ENCODE results near the gene TMPRSS11F. TPM values are rescaled to one million over a fixed set of nuclear protein-coding genes. Genes with fewer than 3 reads are reported as not detected.

Gene TMPRSS11F
- total and polyA plus RNA-seq, 9 donors, result not detected

GRCh38 chr4:68167706-68168105 lies 38.0 kb upstream of the TMPRSS11F start:
- WGBS, 3 donors, result 88 to 92% (median 89%) methylated on average over 3 of the region's 3 CpGs
- Histone ChIP-seq H3K27ac (no peak overlapping the region), H3K4me1 (ENCODE audit: insufficient read depth) (no peaks in the 10 kb centered on the region), H3K9me3 (no peaks in the 10 kb centered on the region), H3K4me3 (no peak overlapping the region), H3K27me3 (no peaks in the 10 kb centered on the region), H3K36me3 (no peaks in the 10 kb centered on the region)
- intact Hi-C loops (cut with DNase I), result no loop called here
- TF ChIP-seq EP300 (IDR thresholded peaks at IDR 0.05), result no peak
- no peak for TF ChIP-seq POLR2A (IDR thresholded peaks at IDR 0.05)
- no peak for TF ChIP-seq CTCF (IDR thresholded peaks at IDR 0.05)
- DNase-seq, result no peak

- Histone ChIP-seq H3K4me1 (ENCODE audit: insufficient read depth) (no peaks in the 10 kb centered on the region), H3K9me3 (no peaks in the 10 kb centered on the region), H3K27ac (no peak overlapping the region), H3K4me3 (no peak overlapping the region), H3K27me3 (no peaks in the 10 kb centered on the region), H3K36me3 (no peaks in the 10 kb centered on the region)
- intact Hi-C loops (cut with DNase I), result no loop called here
- no peak for DNase-seq
- WGBS, 3 donors, result 57 to 68% (median 59%) methylated on average over 2 of the region's 2 CpGs
- TF ChIP-seq POLR2A (IDR thresholded peaks at IDR 0.05) (no peak), EP300 (IDR thresholded peaks at IDR 0.05) (no peak), CTCF (IDR thresholded peaks at IDR 0.05) (no peak)
These were observed 37.5 kb upstream of the TMPRSS11F start for GRCh38 chr4:68167166-68167565.

- TF ChIP-seq CTCF (IDR thresholded peaks at IDR 0.05) (no peak), EP300 (IDR thresholded peaks at IDR 0.05) (no peak), POLR2A (IDR thresholded peaks at IDR 0.05) (no peak)
- intact Hi-C loops (cut with DNase I), result no loop called here
- no peak for DNase-seq
- Histone ChIP-seq H3K27ac (no peak overlapping the region), H3K36me3 (no peaks in the 10 kb centered on the region), H3K4me3 (no peak overlapping the region), H3K9me3 (no peaks in the 10 kb centered on the region), H3K4me1 (ENCODE audit: insufficient read depth) (no peaks in the 10 kb centered on the region), H3K27me3 (no peaks in the 10 kb centered on the region)
- WGBS, 3 donors, result 92 to 97% (median 93%) methylated on average over 1 of the region's 1 CpG
These were observed 34.1 kb upstream of the TMPRSS11F start for GRCh38 chr4:68163754-68164153.

GRCh38 chr4:68162196-68162595 lies 32.5 kb upstream of the TMPRSS11F start:
- no peaks in the 10 kb centered on the region for H3K27me3 ChIP-seq
- TF ChIP-seq EP300 (IDR thresholded peaks at IDR 0.05) (no peak), CTCF (IDR thresholded peaks at IDR 0.05) (no peak), POLR2A (IDR thresholded peaks at IDR 0.05) (no peak)
- no peaks in the 10 kb centered on the region for H3K4me1 ChIP-seq (ENCODE audit: insufficient read depth)
- H3K9me3 ChIP-seq, result no peaks in the 10 kb centered on the region
- H3K36me3 ChIP-seq, result no peaks in the 10 kb centered on the region
- intact Hi-C loops (cut with DNase I), result no loop called here
- no peak overlapping the region for H3K27ac ChIP-seq
- H3K4me3 ChIP-seq, result no peak overlapping the region
- 54 to 84% (median 83%) methylated on average over 4 of the region's 4 CpGs for WGBS, 3 donors
- no peak for DNase-seq

- Histone ChIP-seq H3K36me3 (no peaks in the 10 kb centered on the region), H3K9me3 (no peaks in the 10 kb centered on the region), H3K4me1 (ENCODE audit: insufficient read depth) (peaks cover 9% of the 10 kb centered on the region), H3K27me3 (no peaks in the 10 kb centered on the region), H3K4me3 (no peak overlapping the region), H3K27ac (no peak overlapping the region)
- no peak for TF ChIP-seq POLR2A (IDR thresholded peaks at IDR 0.05)
- no peak for TF ChIP-seq CTCF (IDR thresholded peaks at IDR 0.05)
- no peak for TF ChIP-seq EP300 (IDR thresholded peaks at IDR 0.05)
- 22 to 32% (median 31%) methylated on average over 2 of the region's 2 CpGs for WGBS, 3 donors
- intact Hi-C loops (cut with DNase I), result no loop called here
- DNase-seq, result no peak
These were observed 22.7 kb upstream of the TMPRSS11F start for GRCh38 chr4:68152411-68152810.

Measured in ovary (tissue), 9 donors.